GM12891 (cell line): ENCODE data around the gene OPN4.

ENCODE experiments used
- PAX5 ChIP-seq: IDR thresholded peaks from 2 replicates; pipeline ENCODE4 v1.6.1; 2011; ENCODE audit warnings: low read length, moderate library complexity, mild to moderate bottlenecking; ENCODE audit not compliant: insufficient read depth, severe bottlenecking
- POLR2A ChIP-seq: IDR thresholded peaks from 2 replicates; pipeline ENCODE4 v1.6.1; 2011; ENCODE audit warnings: low read depth, low read length, control low read depth
- POLR2AphosphoS5 ChIP-seq: IDR thresholded peaks from 2 replicates; pipeline ENCODE4 v1.6.1; 2011; ENCODE audit warnings: low read depth, low read length, control low read depth
- POU2F2 ChIP-seq: IDR thresholded peaks from 2 replicates; pipeline ENCODE4 v1.6.1; 2011; ENCODE audit warnings: low read depth, mild to moderate bottlenecking, control low read depth, low read length, moderate library complexity
- SPI1 ChIP-seq: IDR thresholded peaks from 2 replicates; pipeline ENCODE4 v1.6.1; 2011; ENCODE audit warnings: low read depth, low read length, control low read depth
- TAF1 ChIP-seq: IDR thresholded peaks from 2 replicates; pipeline ENCODE4 v1.6.1; 2011; ENCODE audit warnings: low read depth, low read length, control low read depth

GRCh38 chr10:86705139-86705538, 50.8 kb downstream of the OPN4 start:
- TF ChIP-seq POLR2AphosphoS5, result no peak
- TF ChIP-seq POLR2A, result no peak
- TF ChIP-seq TAF1, result no peak
- no peak for TF ChIP-seq POU2F2
- no peak for TF ChIP-seq SPI1
- TF ChIP-seq PAX5, result no peak
